Dendritic cell treated with granulocyte-macrophage colony-stimulating factor and Interleukin-4, amounts not matched to agents 40 ng/mL and 50 ng/mL, for 4 days (primary cell): ENCODE measurements around the gene DDX31.

Source experiments
- H3K27ac Mint-ChIP-seq: one replicate; pipeline ENCODE4 v1.8.0; 2022; ENCODE audit warnings: mild to moderate bottlenecking, mixed read lengths
- H3K27me3 Mint-ChIP-seq: one replicate; pipeline ENCODE4 v1.8.0; 2022; ENCODE audit warnings: mild to moderate bottlenecking, mixed read lengths
- H3K36me3 Mint-ChIP-seq: one replicate; pipeline ENCODE4 v1.8.0; 2022; ENCODE audit warnings: low read depth, mixed read lengths
- H3K4me1 Mint-ChIP-seq: one replicate; pipeline ENCODE4 v1.8.0; 2022; ENCODE audit warnings: low read depth, mixed read lengths
- H3K4me3 Mint-ChIP-seq: one replicate; pipeline ENCODE4 v1.8.0; 2022; ENCODE audit warnings: mild to moderate bottlenecking, moderate library complexity, mixed read lengths
- H3K9me3 Mint-ChIP-seq: one replicate; pipeline ENCODE4 v1.8.0; 2022; ENCODE audit warnings: mixed read lengths
- intact Hi-C: fragments of 100-400 bp; cut with micrococcal nuclease; formaldehyde crosslinking; loops from one replicate; pipeline ENCODE4 v1.15.0; 2022

DDX31 gene

DNA sequence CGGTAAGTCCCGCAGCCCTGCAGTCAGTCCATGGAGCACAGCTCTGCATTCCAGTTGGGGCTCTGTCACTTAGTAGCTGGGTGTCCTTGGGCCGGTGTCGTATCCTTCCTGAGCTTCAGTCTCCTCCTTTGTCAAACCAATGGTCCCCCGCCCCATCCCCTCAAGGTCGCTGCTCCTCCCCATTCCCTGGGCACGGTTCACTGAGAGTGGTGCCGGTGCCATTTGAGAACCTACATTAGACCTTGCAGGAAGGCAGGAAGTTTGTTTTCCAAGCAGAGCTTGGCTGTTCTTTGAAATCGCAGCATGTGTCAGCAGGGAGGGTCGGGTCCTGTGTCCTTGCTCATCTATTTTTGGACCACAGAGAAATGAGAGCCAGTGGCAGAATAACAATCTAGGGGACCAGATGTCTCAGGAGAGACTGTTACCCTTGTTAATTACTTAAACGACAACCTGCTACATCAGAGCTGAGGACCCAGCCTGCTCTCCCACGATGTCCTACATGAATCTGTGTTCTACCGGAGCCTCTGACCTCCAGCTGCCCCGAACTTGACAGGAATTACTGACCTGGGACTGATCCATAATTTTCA is 109.1 kb downstream of the DDX31 start:
- Mint-ChIP-seq H3K4me3 (no peak overlapping the region), H3K9me3 (no peaks in the 10 kb centered on the region), H3K36me3 (no peaks in the 10 kb centered on the region), H3K27ac (no peak overlapping the region), H3K4me1 (no peaks in the 10 kb centered on the region), H3K27me3 (peaks cover 46% of the 10 kb centered on the region)
- intact Hi-C loops, result no loop called here

DNA sequence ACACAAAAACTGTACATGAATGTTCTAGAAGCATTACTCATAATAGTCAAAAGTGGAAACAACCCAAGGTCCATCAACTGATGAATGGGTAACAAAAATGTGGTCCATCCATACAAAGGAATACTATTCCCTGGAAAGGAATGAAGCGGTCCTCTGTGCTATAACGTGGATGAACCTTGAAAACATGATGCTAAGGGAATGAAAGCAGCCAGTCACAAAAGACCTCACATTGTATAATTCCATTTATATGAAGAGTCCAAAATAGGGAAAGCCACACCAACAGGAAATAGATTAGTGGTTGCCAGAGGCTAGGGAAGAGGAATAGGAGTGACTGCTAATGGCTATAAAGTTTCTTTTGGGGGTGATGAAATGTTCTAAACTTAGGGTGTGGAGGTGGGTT is 110.1 kb downstream of the DDX31 start:
- intact Hi-C loops, result no loop called here
- no peaks in the 10 kb centered on the region for H3K4me1 Mint-ChIP-seq
- H3K27ac Mint-ChIP-seq, result no peak overlapping the region
- H3K27me3 Mint-ChIP-seq, result peaks cover 46% of the 10 kb centered on the region
- no peaks in the 10 kb centered on the region for H3K36me3 Mint-ChIP-seq
- no peaks in the 10 kb centered on the region for H3K9me3 Mint-ChIP-seq
- H3K4me3 Mint-ChIP-seq, result no peak overlapping the region

GRCh38 chr9:132557159-132557558 is 112.6 kb downstream of the DDX31 start:
- Mint-ChIP-seq H3K4me3 (no peak overlapping the region), H3K36me3 (no peaks in the 10 kb centered on the region), H3K4me1 (no peaks in the 10 kb centered on the region), H3K27me3 (peaks cover 41% of the 10 kb centered on the region), H3K9me3 (no peaks in the 10 kb centered on the region), H3K27ac (no peak overlapping the region)
- intact Hi-C loops, result no loop called here

GRCh38 chr9:132556714-132557113 is 113.1 kb downstream of the DDX31 start:
- Mint-ChIP-seq H3K36me3 (no peaks in the 10 kb centered on the region), H3K27ac (no peak overlapping the region), H3K9me3 (no peaks in the 10 kb centered on the region), H3K4me1 (no peaks in the 10 kb centered on the region), H3K4me3 (no peak overlapping the region), H3K27me3 (peaks cover 37% of the 10 kb centered on the region)
- intact Hi-C loops, result no loop called here

DNA sequence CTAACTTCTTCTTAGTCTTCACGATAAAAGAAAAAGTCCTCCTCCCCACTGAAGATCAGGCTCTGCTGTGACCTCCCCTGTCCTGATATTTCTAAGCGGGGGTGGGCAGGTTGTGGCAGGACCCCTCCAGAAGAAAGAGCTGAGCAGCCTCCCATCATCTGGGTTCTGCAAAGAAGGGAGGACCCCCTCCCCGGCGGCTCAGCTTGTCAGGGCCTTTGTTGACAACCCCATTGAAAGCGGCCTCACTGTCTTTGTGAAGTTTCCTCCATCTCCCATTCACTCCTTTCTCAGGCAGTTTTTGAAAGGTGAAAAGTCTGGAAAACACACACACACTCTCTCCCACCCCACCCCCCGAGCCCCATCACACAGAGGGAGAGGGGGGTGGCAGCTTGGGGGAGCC is 113.5 kb downstream of the DDX31 start:
- no peaks in the 10 kb centered on the region for H3K36me3 Mint-ChIP-seq
- H3K4me3 Mint-ChIP-seq, result no peak overlapping the region
- no peak overlapping the region for H3K27ac Mint-ChIP-seq
- intact Hi-C loops, result no loop called here
- H3K4me1 Mint-ChIP-seq, result no peaks in the 10 kb centered on the region
- no peaks in the 10 kb centered on the region for H3K9me3 Mint-ChIP-seq
- H3K27me3 Mint-ChIP-seq, result peaks cover 34% of the 10 kb centered on the region

GRCh38 chr9:132555528-132555927 is 114.3 kb downstream of the DDX31 start:
- no peak overlapping the region for H3K27ac Mint-ChIP-seq
- intact Hi-C loops, result no loop called here
- H3K27me3 Mint-ChIP-seq, result peaks cover 27% of the 10 kb centered on the region

GRCh38 chr9:132554755-132555154 is 115.0 kb downstream of the DDX31 start:
- no peaks in the 10 kb centered on the region for H3K9me3 Mint-ChIP-seq
- no peak overlapping the region for H3K27ac Mint-ChIP-seq
- no peaks in the 10 kb centered on the region for H3K36me3 Mint-ChIP-seq
- H3K27me3 Mint-ChIP-seq, result peaks cover 23% of the 10 kb centered on the region
- H3K4me1 Mint-ChIP-seq, result no peaks in the 10 kb centered on the region
- intact Hi-C loops, result no loop called here
- H3K4me3 Mint-ChIP-seq, result no peak overlapping the region

More at GRCh38 chr9:132555528-132555927, 114.3 kb downstream of the DDX31 start:
- Mint-ChIP-seq H3K36me3 (no peaks in the 10 kb centered on the region), H3K9me3 (no peaks in the 10 kb centered on the region), H3K4me1 (no peaks in the 10 kb centered on the region), H3K4me3 (no peak overlapping the region)

- no peaks in the 10 kb centered on the region for H3K4me1 Mint-ChIP-seq
- H3K27ac Mint-ChIP-seq, result no peak overlapping the region
- no peaks in the 10 kb centered on the region for H3K36me3 Mint-ChIP-seq
- no peak overlapping the region for H3K4me3 Mint-ChIP-seq
- H3K9me3 Mint-ChIP-seq, result no peaks in the 10 kb centered on the region
- H3K27me3 Mint-ChIP-seq, result peaks cover 15% of the 10 kb centered on the region
- intact Hi-C loops, result no loop called here
These were observed 117.7 kb downstream of the DDX31 start for GRCh38 chr9:132552041-132552440.

- Mint-ChIP-seq H3K4me3 (no peak overlapping the region), H3K4me1 (no peaks in the 10 kb centered on the region), H3K27ac (no peak overlapping the region), H3K27me3 (peaks cover 12% of the 10 kb centered on the region), H3K9me3 (no peaks in the 10 kb centered on the region), H3K36me3 (no peaks in the 10 kb centered on the region)
- intact Hi-C loops, result no loop called here
These were observed 118.2 kb downstream of the DDX31 start for GRCh38 chr9:132551556-132551955.

DNA sequence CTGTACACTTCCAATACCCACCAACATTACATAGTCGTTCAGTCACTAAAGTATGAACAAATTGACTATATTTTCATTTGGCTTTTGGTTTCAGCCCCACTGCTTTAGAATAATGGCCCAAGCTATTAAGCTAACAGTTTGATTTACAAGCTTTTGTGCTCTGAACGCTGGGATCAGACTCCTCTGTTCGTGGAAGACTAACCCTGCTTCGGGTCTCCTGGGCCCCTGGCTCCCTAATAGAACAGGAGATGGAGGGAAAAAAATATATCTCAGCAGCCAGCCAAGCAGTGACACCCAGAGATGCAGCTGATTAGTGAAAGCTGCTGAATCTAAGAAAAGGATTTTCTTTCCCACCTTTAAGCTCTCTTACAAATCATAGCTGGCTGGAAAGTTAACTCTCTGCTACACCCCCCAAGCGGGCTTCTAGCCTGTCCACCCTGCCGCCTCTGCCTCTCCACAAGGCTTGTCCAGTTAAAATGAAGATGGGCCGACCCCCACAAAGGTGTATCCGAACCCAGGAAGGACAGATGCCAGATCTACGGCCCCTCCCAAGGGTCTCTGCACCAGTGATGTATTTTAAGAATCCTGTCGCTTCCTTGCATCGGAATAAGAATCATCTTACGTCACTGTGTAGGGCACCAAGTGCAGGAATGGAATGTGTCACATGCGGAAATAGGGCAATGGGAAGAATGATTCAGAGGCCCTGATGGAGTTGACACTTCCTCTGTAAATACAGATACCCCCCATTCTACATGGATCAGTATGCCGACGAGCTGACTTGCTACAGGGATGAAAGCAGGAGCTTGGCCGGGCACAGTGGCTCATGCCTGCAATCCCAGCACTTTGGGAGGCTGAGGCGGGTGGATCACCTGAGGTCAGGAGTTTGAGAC is 120.8 kb downstream of the DDX31 start:
- Mint-ChIP-seq H3K27me3 (peaks cover 23% of the 10 kb centered on the region), H3K4me1 (no peaks in the 10 kb centered on the region)

GRCh38 chr9:132547976-132548730 is 121.6 kb downstream of the DDX31 start:
- Mint-ChIP-seq H3K27me3 (peaks cover 23% of the 10 kb centered on the region), H3K4me1 (no peaks in the 10 kb centered on the region), H3K27ac (no peak overlapping the region), H3K9me3 (no peaks in the 10 kb centered on the region), H3K36me3 (no peaks in the 10 kb centered on the region), H3K4me3 (no peak overlapping the region)
- intact Hi-C loops, result no loop called here

More for the DNA sequence above, 120.8 kb downstream of the DDX31 start:
- H3K36me3 Mint-ChIP-seq, result no peaks in the 10 kb centered on the region
- no peak overlapping the region for H3K4me3 Mint-ChIP-seq
- intact Hi-C loops, result no loop called here
- no peaks in the 10 kb centered on the region for H3K9me3 Mint-ChIP-seq
- H3K27ac Mint-ChIP-seq, result no peak overlapping the region

GRCh38 chr9:132547436-132547835 is 122.3 kb downstream of the DDX31 start:
- H3K4me1 Mint-ChIP-seq, result no peaks in the 10 kb centered on the region
- H3K27me3 Mint-ChIP-seq, result peaks cover 23% of the 10 kb centered on the region
- H3K9me3 Mint-ChIP-seq, result no peaks in the 10 kb centered on the region
- no peak overlapping the region for H3K4me3 Mint-ChIP-seq
- no peaks in the 10 kb centered on the region for H3K36me3 Mint-ChIP-seq
- H3K27ac Mint-ChIP-seq, result no peak overlapping the region
- intact Hi-C loops, result no loop called here

GRCh38 chr9:132547052-132547431 is 122.7 kb downstream of the DDX31 start:
- H3K36me3 Mint-ChIP-seq, result no peaks in the 10 kb centered on the region
- H3K27me3 Mint-ChIP-seq, result peaks cover 23% of the 10 kb centered on the region
- no peak overlapping the region for H3K4me3 Mint-ChIP-seq
- intact Hi-C loops, result no loop called here
- no peaks in the 10 kb centered on the region for H3K9me3 Mint-ChIP-seq
- H3K27ac Mint-ChIP-seq, result no peak overlapping the region
- H3K4me1 Mint-ChIP-seq, result no peaks in the 10 kb centered on the region
